Measurements from ENCODE around the gene LECT2.

The LECT2 gene

GRCh38 chr5:135973323-135974020, 18.7 kb upstream of the LECT2 start:
- Histone ChIP-seq H3K4me3 (no peak overlapping the region), H3K36me3 (replicated peaks) (no peaks in the 10 kb centered on the region), H3K9me3 (no peaks in the 10 kb centered on the region), H3K27me3 (ENCODE audit: low read depth) (peaks cover 9% of the 10 kb centered on the region), H3K4me1 (no peaks in the 10 kb centered on the region)
- no peak for DNase-seq (ENCODE audit: low spot score in 2 of 2)
- in situ Hi-C loops (cut with MboI; ENCODE audit: low sequenced_read_pairs) = no loop called here

GRCh38 chr5:135971701-135972100, 16.9 kb upstream of the LECT2 start:
- no peaks in the 10 kb centered on the region for H3K9me3 ChIP-seq
- no peak for DNase-seq (ENCODE audit: low spot score in 2 of 2)
- no peaks in the 10 kb centered on the region for H3K36me3 ChIP-seq (replicated peaks)
- no peak overlapping the region for H3K4me3 ChIP-seq
- in situ Hi-C loops (cut with MboI; ENCODE audit: low sequenced_read_pairs) = no loop called here
- H3K4me1 ChIP-seq = no peaks in the 10 kb centered on the region
- peaks cover 7% of the 10 kb centered on the region for H3K27me3 ChIP-seq (ENCODE audit: low read depth)

- no peaks in the 10 kb centered on the region for H3K27me3 ChIP-seq (ENCODE audit: low read depth)
- no peaks in the 10 kb centered on the region for H3K4me1 ChIP-seq
- H3K36me3 ChIP-seq (replicated peaks) = no peaks in the 10 kb centered on the region
- in situ Hi-C loops (cut with MboI; ENCODE audit: low sequenced_read_pairs) = no loop called here
- no peaks in the 10 kb centered on the region for H3K9me3 ChIP-seq
- DNase-seq (ENCODE audit: low spot score in 2 of 2) = no peak
- H3K4me3 ChIP-seq = no peak overlapping the region
These were observed 12.0 kb upstream of the LECT2 start for GRCh38 chr5:135966790-135967189.

DNA sequence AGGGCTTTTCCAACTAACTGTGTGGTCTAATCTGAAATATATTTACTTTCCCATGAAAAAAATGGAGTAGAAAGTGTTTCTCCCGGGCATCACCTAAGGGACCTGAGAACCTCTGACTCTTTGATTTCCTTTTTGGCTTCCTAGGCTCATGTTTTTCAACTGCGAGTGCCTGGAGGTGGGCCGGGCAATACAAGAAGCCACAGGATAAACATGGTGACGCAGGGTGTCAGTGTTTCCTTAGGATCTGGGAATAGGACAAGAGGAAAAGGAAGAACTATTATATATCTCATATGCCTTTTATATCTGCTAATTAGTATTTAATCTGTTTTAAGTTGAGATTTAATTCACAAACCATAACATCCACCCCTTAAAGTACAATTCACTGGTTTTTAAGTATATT, 11.4 kb upstream of the LECT2 start:
- in situ Hi-C loops (cut with MboI; ENCODE audit: low sequenced_read_pairs) = no loop called here
- Histone ChIP-seq H3K9me3 (no peaks in the 10 kb centered on the region), H3K36me3 (replicated peaks) (no peaks in the 10 kb centered on the region), H3K4me3 (no peak overlapping the region), H3K4me1 (no peaks in the 10 kb centered on the region), H3K27me3 (ENCODE audit: low read depth) (no peaks in the 10 kb centered on the region)
- no peak for DNase-seq (ENCODE audit: low spot score in 2 of 2)

DNA sequence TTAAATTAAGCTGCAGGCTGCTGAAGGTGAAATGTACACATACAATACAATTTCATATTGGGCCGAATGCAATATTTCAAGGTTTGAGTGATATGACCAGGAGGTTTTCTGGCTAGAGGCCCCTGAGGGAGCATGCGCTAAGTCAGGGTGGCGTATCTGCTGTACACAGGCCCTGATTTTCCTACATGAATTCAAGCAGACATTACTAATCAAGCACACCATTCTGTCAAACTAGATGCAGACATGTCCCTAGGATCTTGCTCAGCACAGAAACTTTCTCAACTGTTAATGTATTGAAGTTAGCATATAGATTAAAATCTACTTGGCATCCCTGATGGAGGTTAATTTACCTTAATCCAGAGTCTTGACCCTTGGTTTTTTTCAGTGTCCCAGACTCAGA, 10.7 kb upstream of the LECT2 start:
- no peak for DNase-seq (ENCODE audit: low spot score in 2 of 2)
- Histone ChIP-seq H3K4me1 (no peaks in the 10 kb centered on the region), H3K36me3 (replicated peaks) (no peaks in the 10 kb centered on the region), H3K9me3 (no peaks in the 10 kb centered on the region), H3K4me3 (no peak overlapping the region), H3K27me3 (ENCODE audit: low read depth) (no peaks in the 10 kb centered on the region)
- in situ Hi-C loops (cut with MboI; ENCODE audit: low sequenced_read_pairs) = no loop called here

DNA sequence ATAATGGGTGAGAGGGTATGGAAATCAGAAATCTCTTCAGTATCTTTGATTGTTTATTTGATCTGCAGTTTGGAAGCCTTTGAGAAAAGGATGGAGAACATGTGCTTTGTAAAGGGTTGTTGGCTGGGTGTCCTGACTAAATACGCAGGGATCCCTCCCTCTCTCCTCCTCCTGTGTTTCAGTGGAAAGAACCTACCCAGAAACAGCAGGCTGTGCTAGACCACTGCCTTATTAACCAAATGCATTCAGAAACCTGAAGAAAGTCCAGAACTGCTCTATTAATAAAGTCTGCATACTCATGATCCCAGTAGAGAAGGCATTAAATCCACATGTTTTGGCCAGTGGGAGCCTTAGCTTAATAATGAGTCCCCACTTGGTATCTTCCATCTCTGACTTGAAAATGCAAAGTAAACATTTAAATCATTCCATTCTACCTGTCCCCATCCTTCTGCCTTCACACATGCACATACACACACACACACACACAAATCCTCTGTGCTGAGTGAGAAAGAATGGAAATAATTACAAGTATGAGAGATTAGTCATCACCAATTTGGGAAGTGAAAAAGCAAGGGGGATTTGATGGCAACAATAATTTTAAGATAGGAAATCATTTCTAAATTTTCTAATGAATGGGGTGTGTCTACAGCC, 10.0 kb upstream of the LECT2 start:
- Histone ChIP-seq H3K36me3 (replicated peaks) (no peaks in the 10 kb centered on the region), H3K4me3 (no peak overlapping the region), H3K9me3 (no peaks in the 10 kb centered on the region), H3K27me3 (ENCODE audit: low read depth) (no peaks in the 10 kb centered on the region), H3K4me1 (no peaks in the 10 kb centered on the region)
- in situ Hi-C loops (cut with MboI; ENCODE audit: low sequenced_read_pairs) = no loop called here
- DNase-seq (ENCODE audit: low spot score in 2 of 2) = no peak

- Histone ChIP-seq H3K4me1 (no peaks in the 10 kb centered on the region), H3K9me3 (no peaks in the 10 kb centered on the region), H3K4me3 (no peak overlapping the region), H3K27me3 (ENCODE audit: low read depth) (peaks cover 6% of the 10 kb centered on the region), H3K36me3 (replicated peaks) (no peaks in the 10 kb centered on the region)
- in situ Hi-C loops (cut with MboI; ENCODE audit: low sequenced_read_pairs) = no loop called here
- no peak for DNase-seq (ENCODE audit: low spot score in 2 of 2)
These were observed 742 bp upstream of the LECT2 start for GRCh38 chr5:135955525-135955924.

GRCh38 chr5:135953850-135954249, 933 bp downstream of the LECT2 start:
- in situ Hi-C loops (cut with MboI; ENCODE audit: low sequenced_read_pairs) = no loop called here
- Histone ChIP-seq H3K4me3 (no peak overlapping the region), H3K27me3 (ENCODE audit: low read depth) (peaks cover 9% of the 10 kb centered on the region)

GRCh38 chr5:135952683-135953082, 2.1 kb downstream of the LECT2 start:
- H3K4me3 ChIP-seq = no peak overlapping the region
- no peak for DNase-seq (ENCODE audit: low spot score in 2 of 2)
- H3K27me3 ChIP-seq (ENCODE audit: low read depth) = peaks cover 5% of the 10 kb centered on the region; the same call in 1 of the 2 replicates
- no peaks in the 10 kb centered on the region for H3K4me1 ChIP-seq
- no peaks in the 10 kb centered on the region for H3K36me3 ChIP-seq (replicated peaks)
- in situ Hi-C loops (cut with MboI; ENCODE audit: low sequenced_read_pairs) = no loop called here
- H3K9me3 ChIP-seq = no peaks in the 10 kb centered on the region

More at GRCh38 chr5:135953850-135954249, 933 bp downstream of the LECT2 start:
- Histone ChIP-seq H3K9me3 (no peaks in the 10 kb centered on the region), H3K36me3 (replicated peaks) (no peaks in the 10 kb centered on the region), H3K4me1 (no peaks in the 10 kb centered on the region)
- no peak for DNase-seq (ENCODE audit: low spot score in 2 of 2)

- Histone ChIP-seq H3K4me3 (no peak overlapping the region), H3K4me1 (no peaks in the 10 kb centered on the region), H3K27me3 (ENCODE audit: low read depth) (peaks cover 5% of the 10 kb centered on the region; the same call in 1 of the 2 replicates), H3K36me3 (replicated peaks) (no peaks in the 10 kb centered on the region), H3K9me3 (no peaks in the 10 kb centered on the region)
- no peak for DNase-seq (ENCODE audit: low spot score in 2 of 2)
- in situ Hi-C loops (cut with MboI; ENCODE audit: low sequenced_read_pairs) = no loop called here
These were observed 3.0 kb downstream of the LECT2 start for GRCh38 chr5:135951807-135952206.

- in situ Hi-C loops (cut with MboI; ENCODE audit: low sequenced_read_pairs) = no loop called here
- no peaks in the 10 kb centered on the region for H3K4me1 ChIP-seq
- DNase-seq (ENCODE audit: low spot score in 2 of 2) = no peak
These were observed 3.5 kb downstream of the LECT2 start for GRCh38 chr5:135951257-135951656.

DNA sequence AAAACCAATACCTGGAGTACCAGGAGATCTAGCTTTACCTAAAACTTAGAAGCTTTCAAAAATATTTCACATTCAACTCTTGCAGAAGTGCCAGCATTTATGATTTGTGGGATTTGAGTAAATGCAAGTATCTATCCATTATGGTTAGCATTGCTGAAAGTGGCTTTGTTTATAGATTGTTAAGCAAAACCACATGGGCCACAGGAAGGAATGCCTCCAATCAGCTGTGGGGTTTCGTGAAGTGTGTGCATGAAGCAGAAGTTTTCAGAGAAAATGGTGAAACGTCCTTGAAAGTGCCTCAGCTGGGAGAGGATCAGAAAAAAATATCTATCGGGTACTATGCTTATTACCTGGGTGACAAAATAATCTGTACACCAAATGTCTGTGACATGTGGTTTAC, 4.2 kb downstream of the LECT2 start:
- Histone ChIP-seq H3K4me1 (no peaks in the 10 kb centered on the region), H3K27me3 (ENCODE audit: low read depth) (peaks cover 5% of the 10 kb centered on the region; the same call in 1 of the 2 replicates), H3K36me3 (replicated peaks) (no peaks in the 10 kb centered on the region), H3K9me3 (no peaks in the 10 kb centered on the region), H3K4me3 (no peak overlapping the region)
- no peak for DNase-seq (ENCODE audit: low spot score in 2 of 2)
- in situ Hi-C loops (cut with MboI; ENCODE audit: low sequenced_read_pairs) = no loop called here

More at GRCh38 chr5:135951257-135951656, 3.5 kb downstream of the LECT2 start:
- Histone ChIP-seq H3K9me3 (no peaks in the 10 kb centered on the region), H3K27me3 (ENCODE audit: low read depth) (peaks cover 5% of the 10 kb centered on the region; the same call in 1 of the 2 replicates), H3K36me3 (replicated peaks) (no peaks in the 10 kb centered on the region), H3K4me3 (no peak overlapping the region)

DNA sequence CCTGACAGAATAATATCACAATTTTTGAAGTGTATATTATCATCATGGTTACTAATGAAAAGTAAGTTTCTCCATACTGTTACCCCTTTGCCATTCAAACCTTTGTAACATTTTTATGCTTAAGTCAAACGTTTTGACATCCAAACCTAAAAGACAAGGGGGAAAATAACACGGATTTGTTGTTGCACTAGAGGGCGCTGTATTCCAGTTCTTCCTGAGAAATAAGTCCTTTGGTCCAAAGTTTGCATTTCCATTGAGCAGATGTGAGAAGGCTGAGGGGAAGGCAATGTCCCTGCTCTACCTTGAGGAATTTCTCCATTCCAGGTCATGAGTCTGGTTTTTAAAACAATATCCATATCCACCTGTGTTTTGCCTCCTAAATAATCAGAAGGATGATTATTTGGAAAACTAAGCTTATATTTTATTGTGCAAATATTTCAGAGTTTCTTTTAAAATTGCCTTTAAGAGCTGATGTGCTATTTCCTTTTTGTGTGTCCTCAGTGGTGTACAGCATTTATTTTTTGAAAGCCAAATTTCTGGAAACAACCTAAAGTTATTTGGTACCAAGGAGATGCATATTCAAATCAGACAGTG, 9.7 kb downstream of the LECT2 start:
- no peaks in the 10 kb centered on the region for H3K9me3 ChIP-seq
- H3K4me3 ChIP-seq = no peak overlapping the region
- in situ Hi-C loops (cut with MboI; ENCODE audit: low sequenced_read_pairs) = no loop called here
- peak; percentile 60 to 65 for DNase-seq (ENCODE audit: low spot score in 2 of 2)
- no peaks in the 10 kb centered on the region for H3K36me3 ChIP-seq (replicated peaks)
- peaks cover 7% of the 10 kb centered on the region for H3K27me3 ChIP-seq (ENCODE audit: low read depth)
- H3K4me1 ChIP-seq = no peaks in the 10 kb centered on the region

- peaks cover 7% of the 10 kb centered on the region for H3K27me3 ChIP-seq (ENCODE audit: low read depth)
- H3K4me1 ChIP-seq = no peaks in the 10 kb centered on the region
- in situ Hi-C loops (cut with MboI; ENCODE audit: low sequenced_read_pairs) = no loop called here
- DNase-seq (ENCODE audit: low spot score in 2 of 2) = no peak
- H3K36me3 ChIP-seq (replicated peaks) = no peaks in the 10 kb centered on the region
- H3K9me3 ChIP-seq = no peaks in the 10 kb centered on the region
- H3K4me3 ChIP-seq = no peak overlapping the region
These were observed 10.2 kb downstream of the LECT2 start for GRCh38 chr5:135944564-135944963.
